Measurements from ENCODE around the gene SSR2.

SSR2 gene

DNA sequence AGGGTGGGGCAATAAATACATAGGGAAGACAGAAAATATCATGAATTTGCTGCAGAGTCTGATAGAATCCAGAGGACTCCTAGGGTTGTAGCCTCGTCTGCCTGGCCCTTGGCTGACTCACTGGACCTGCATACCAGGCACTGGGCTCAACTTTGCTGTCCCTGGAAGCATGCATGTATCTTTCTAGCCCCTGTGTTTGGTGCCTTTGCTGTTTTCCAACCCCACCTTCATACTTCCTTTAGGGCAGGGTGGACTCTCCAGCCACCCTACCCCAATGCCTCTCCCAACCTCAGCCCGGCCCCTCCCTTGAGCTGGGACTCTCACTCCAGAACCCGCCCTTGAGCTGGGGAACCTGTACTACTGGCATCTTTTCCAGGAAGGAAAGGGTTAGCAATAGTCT lies 41.4 kb upstream of the SSR2 start:
- H4K20me1 ChIP-seq (ENCODE audit: insufficient read depth) = no peaks in the 10 kb centered on the region
- no peak overlapping the region for H3K4me3 ChIP-seq (IDR thresholded peaks at IDR 0.05; ENCODE audit: insufficient read depth, low read depth, low read length)
- H3K27ac ChIP-seq = no peak overlapping the region
- H2AFZ ChIP-seq (ENCODE audit: low read depth) = no peak overlapping the region
- no peak overlapping the region for H3K4me2 ChIP-seq
- no peaks in the 10 kb centered on the region for H3K36me3 ChIP-seq (ENCODE audit: insufficient read depth)
- H3K27me3 ChIP-seq (ENCODE audit: insufficient read depth, low read depth) = no peaks in the 10 kb centered on the region
- TF ChIP-seq, protein P1, sequence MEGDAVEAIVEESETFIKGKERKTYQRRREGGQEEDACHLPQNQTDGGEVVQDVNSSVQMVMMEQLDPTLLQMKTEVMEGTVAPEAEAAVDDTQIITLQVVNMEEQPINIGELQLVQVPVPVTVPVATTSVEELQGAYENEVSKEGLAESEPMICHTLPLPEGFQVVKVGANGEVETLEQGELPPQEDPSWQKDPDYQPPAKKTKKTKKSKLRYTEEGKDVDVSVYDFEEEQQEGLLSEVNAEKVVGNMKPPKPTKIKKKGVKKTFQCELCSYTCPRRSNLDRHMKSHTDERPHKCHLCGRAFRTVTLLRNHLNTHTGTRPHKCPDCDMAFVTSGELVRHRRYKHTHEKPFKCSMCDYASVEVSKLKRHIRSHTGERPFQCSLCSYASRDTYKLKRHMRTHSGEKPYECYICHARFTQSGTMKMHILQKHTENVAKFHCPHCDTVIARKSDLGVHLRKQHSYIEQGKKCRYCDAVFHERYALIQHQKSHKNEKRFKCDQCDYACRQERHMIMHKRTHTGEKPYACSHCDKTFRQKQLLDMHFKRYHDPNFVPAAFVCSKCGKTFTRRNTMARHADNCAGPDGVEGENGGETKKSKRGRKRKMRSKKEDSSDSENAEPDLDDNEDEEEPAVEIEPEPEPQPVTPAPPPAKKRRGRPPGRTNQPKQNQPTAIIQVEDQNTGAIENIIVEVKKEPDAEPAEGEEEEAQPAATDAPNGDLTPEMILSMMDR (conservative IDR thresholded peaks at IDR 0.05; ENCODE audit: low read depth, low read length) = no peak
- H3K4me1 ChIP-seq (ENCODE audit: low read depth, poor library complexity, severe bottlenecking) = peaks cover 9% of the 10 kb centered on the region
- H3K9ac ChIP-seq = no peak overlapping the region
- H3K79me2 ChIP-seq (ENCODE audit: insufficient read depth, low read depth) = no peaks in the 10 kb centered on the region

DNA sequence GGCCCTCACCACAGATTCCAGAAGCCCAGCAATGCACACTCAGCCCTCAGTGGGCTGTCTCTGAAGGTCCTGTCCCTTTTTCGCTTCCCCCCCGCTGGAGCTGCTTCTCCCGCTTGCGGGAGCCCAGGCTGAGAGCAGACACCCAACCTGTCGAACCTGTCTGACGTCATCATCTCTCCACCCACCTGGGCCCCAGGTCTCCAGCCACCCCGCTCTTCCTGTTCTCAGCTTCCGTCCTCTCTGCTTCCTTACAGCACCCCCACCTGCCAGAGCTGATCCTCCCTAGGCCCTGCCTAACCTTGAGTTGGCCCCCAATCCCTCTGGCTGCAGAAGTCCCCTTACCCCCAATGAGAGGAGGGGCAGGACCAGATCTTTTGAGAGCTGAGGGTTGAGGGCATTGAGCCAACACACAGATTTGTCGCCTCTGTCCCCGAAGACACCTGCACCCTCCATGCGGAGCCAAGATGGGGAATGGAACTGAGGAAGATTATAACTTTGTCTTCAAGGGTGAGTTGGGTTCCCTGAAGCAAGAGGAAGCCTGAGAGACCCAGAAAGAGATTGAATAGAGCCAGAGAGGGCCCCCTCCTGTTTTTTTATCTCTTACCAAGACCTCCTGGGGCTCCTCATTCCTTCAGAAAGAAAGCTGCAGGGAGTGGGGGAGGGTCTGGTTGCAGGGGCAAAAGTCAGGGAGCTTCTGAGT lies 40.3 kb upstream of the SSR2 start, which contains the start of gene RAB25:
Gene RAB25, plus strand, starts transcription at position 224 of the 700 bp plus-strand sequence. Its CDS starts 241 bp downstream, at position 465.
- no peaks in the 10 kb centered on the region for H3K36me3 ChIP-seq (ENCODE audit: insufficient read depth)
- TF ChIP-seq, protein P1 (conservative IDR thresholded peaks at IDR 0.05; ENCODE audit: low read depth, low read length) = no peak
- no peak within 1 kb of the TSS for H2AFZ ChIP-seq (ENCODE audit: low read depth)
- no peak within 1 kb of the TSS for H3K27ac ChIP-seq
- no peak within 1 kb of the TSS for H3K4me2 ChIP-seq
- no peak within 1 kb of the TSS for H3K4me3 ChIP-seq (IDR thresholded peaks at IDR 0.05; ENCODE audit: insufficient read depth, low read depth, low read length)
- no peak within 1 kb of the TSS for H3K9ac ChIP-seq
- no peaks in the 10 kb centered on the region for H4K20me1 ChIP-seq (ENCODE audit: insufficient read depth)
- no peaks in the 10 kb centered on the region for H3K79me2 ChIP-seq (ENCODE audit: insufficient read depth, low read depth)
- H3K4me1 ChIP-seq (ENCODE audit: low read depth, poor library complexity, severe bottlenecking) = peaks cover 2% of the 10 kb centered on the region
- no peaks in the 10 kb centered on the region for H3K27me3 ChIP-seq (ENCODE audit: insufficient read depth, low read depth)

DNA sequence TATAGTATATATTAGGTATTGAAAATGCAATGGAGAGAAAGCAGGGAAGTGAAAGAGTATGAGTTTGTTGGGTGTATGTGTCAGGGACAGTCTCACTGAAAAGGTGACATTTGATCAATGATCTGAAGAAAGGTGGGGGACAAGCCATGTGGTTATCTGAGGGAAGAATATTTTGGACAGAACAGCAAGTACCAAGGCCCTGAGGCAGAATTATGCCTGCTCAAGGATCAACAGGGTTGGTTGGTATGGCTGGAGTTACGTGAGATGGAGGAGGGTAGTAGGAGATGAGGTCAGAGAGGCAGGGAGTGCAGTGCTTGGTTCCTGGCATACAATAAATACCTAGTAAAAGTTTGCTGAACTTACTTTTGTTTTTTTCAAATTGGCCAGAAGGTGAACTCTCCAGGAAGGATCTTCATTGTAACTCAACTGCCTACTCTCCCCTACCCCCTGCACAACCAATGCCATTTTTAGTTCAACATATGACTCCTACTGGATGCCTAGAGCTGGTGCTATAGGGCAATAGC lies 35.6 kb upstream of the SSR2 start:
- Histone ChIP-seq H3K4me3 (IDR thresholded peaks at IDR 0.05; ENCODE audit: insufficient read depth, low read depth, low read length) (no peak overlapping the region), H3K4me2 (no peak overlapping the region)

DNA sequence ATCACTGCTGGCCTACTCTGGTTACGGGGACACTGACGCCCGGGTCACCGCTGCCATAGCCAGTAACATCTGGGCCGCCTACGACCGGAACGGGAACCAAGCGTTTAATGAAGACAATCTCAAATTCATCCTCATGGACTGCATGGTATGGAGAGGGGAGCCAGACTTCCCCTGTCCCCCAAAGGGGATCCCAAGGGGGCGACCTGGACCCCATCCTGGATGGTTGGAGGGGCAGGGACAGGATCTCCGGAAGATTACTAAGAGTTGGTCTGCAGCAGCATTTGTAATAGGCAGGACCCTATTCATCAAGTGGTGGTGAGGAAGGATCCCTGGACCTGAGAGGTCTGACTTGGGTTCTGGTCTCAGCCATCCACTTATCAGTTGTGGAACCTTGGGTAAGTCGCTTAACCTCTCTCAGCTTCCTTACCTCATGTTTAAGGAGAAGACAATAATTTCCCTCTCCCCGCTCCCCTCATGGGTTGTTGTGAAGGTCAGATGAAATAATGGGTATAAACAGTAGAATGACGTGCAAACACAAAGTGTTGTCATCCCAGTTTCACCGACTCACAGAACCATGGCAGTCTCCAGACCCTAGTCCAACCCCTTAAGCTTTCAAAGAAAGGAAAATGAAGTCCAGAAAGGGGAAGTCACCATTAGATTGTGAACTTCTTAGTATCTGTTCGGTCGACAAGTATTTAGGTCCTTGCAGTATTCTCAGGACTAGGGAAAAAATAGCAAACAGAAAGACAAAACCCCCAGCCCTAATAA lies 34.7 kb upstream of the SSR2 start:
- H3K79me2 ChIP-seq (ENCODE audit: insufficient read depth, low read depth) = peaks cover 26% of the 10 kb centered on the region
- H3K4me2 ChIP-seq = peak overlapping the region; percentile 98
- peak overlapping the region; percentile 85 for H2AFZ ChIP-seq (ENCODE audit: low read depth)
- peak overlapping the region; percentile 92; the same call in 1 of the 2 replicates for H3K9ac ChIP-seq
- no peaks in the 10 kb centered on the region for H3K27me3 ChIP-seq (ENCODE audit: insufficient read depth, low read depth)
- H3K36me3 ChIP-seq (ENCODE audit: insufficient read depth) = 0 out of 2 replicates have a peak, but pooled peaks cover under 1% of the 10 kb centered on the region
- peaks cover 22% of the 10 kb centered on the region for H3K4me1 ChIP-seq (ENCODE audit: low read depth, poor library complexity, severe bottlenecking)
- H4K20me1 ChIP-seq (ENCODE audit: insufficient read depth) = no peaks in the 10 kb centered on the region; the same call in 1 of the 2 replicates
- H3K27ac ChIP-seq = no peak overlapping the region
- peak overlapping the region; percentile 100 for H3K4me3 ChIP-seq (IDR thresholded peaks at IDR 0.05; ENCODE audit: insufficient read depth, low read depth, low read length)
- TF ChIP-seq, protein P1 (conservative IDR thresholded peaks at IDR 0.05; ENCODE audit: low read depth, low read length) = no peak

More for the DNA sequence above, 35.6 kb upstream of the SSR2 start:
- TF ChIP-seq, protein P1 (conservative IDR thresholded peaks at IDR 0.05; ENCODE audit: low read depth, low read length) = no peak
- Histone ChIP-seq H3K27ac (no peak overlapping the region), H3K9ac (no peak overlapping the region), H3K79me2 (ENCODE audit: insufficient read depth, low read depth) (peaks cover 25% of the 10 kb centered on the region), H2AFZ (ENCODE audit: low read depth) (no peak overlapping the region), H4K20me1 (ENCODE audit: insufficient read depth) (no peaks in the 10 kb centered on the region; the same call in 1 of the 2 replicates), H3K4me1 (ENCODE audit: low read depth, poor library complexity, severe bottlenecking) (peaks cover 22% of the 10 kb centered on the region), H3K36me3 (ENCODE audit: insufficient read depth) (no peaks in the 10 kb centered on the region), H3K27me3 (ENCODE audit: insufficient read depth, low read depth) (no peaks in the 10 kb centered on the region)
